Transverse colon (tissue), 4 donors: ENCODE data around the gene SNTG2.

Experiments used
- EP300 ChIP-seq: sonication (generic); formaldehyde crosslinking; IDR thresholded peaks from one replicate; pipeline ENCODE4 v1.6.1; 2017; ENCODE audit warnings: antibody characterized with exemption, low read depth
- POLR2A ChIP-seq: fragments of 450-650 bp; IDR thresholded peaks from one replicate; pipeline ENCODE4 v1.6.1; 2016; ENCODE audit warnings: antibody characterized with exemption, mild to moderate bottlenecking, moderate library complexity
- POLR2AphosphoS5 ChIP-seq, 3 donors: sonication (generic); formaldehyde crosslinking; IDR thresholded peaks; one replicate each; pipeline ENCODE4 v1.6.1; 2016; ENCODE audit warnings: antibody characterized with exemption in 3 of 3
- TF ChIP-seq, protein P1 (sequence below), 5 experiments: fragments of 200-600 bp in 3 of 5; fragments of 450-650 bp in 2 of 5; sonication (generic) in 3 of 5; IDR thresholded peaks; 1 replicate in 2 of 5; 2 replicates in 3 of 5; pipeline ENCODE4 v1.5.1; 2016 to 2017; ENCODE audit warnings: antibody characterized with exemption in 5 of 5, inconsistent platforms in 3 of 5, mild to moderate bottlenecking in 2 of 5, moderate library complexity in 1 of 5

DNA sequence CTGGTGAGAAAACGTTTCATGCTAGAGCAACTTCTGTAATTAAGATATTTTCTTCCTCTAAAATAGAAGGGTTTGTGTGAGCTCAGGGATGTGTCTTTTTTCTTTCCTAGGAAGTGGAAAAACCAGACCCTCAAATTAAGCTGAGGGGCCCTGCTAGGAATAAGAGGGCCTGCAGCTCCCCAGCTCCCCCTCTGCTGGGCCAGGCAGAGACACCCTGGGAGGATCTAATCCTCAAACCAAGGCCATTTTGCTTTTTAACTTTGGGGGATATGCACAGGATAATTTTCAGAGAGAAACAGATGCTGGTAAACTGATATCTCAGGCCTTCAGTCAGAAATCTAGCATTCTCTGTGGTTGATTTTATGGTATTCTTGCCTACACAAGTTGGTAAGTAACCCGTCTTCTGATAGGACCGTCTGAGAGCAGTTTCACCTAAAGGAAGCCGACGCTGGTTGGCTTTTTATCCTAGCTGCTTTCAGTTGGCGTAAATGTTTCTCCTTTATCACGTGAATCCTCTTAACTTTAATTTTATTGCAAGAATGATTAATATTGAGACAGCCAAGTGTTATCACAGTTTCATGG is 34.8 kb downstream of the SNTG2 start:
- TF ChIP-seq EP300 (no peak), POLR2AphosphoS5 (IDR thresholded peaks at IDR 0.05) (no peak), POLR2A (no peak)
- TF ChIP-seq, protein P1, sequence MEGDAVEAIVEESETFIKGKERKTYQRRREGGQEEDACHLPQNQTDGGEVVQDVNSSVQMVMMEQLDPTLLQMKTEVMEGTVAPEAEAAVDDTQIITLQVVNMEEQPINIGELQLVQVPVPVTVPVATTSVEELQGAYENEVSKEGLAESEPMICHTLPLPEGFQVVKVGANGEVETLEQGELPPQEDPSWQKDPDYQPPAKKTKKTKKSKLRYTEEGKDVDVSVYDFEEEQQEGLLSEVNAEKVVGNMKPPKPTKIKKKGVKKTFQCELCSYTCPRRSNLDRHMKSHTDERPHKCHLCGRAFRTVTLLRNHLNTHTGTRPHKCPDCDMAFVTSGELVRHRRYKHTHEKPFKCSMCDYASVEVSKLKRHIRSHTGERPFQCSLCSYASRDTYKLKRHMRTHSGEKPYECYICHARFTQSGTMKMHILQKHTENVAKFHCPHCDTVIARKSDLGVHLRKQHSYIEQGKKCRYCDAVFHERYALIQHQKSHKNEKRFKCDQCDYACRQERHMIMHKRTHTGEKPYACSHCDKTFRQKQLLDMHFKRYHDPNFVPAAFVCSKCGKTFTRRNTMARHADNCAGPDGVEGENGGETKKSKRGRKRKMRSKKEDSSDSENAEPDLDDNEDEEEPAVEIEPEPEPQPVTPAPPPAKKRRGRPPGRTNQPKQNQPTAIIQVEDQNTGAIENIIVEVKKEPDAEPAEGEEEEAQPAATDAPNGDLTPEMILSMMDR (IDR thresholded peaks at IDR 0.05): no peak
